Measurements from ENCODE around the gene QPRT. TPM values are rescaled to one million over a fixed set of nuclear protein-coding genes. Genes with fewer than 3 reads are reported as not detected.
"Not testable (repeated sequence)": the region's sequence is repeated elsewhere in the genome, so short reads cannot be mapped to it uniquely, and the experiment has no call there.

QPRT gene
- total RNA-seq, 1 experiment from 2014 or later: 31.1 TPM

- DNase-seq (ENCODE audit: low spot score): no peak
- H3K4me1 ChIP-seq (ENCODE audit: insufficient read depth, low read length, poor library complexity, severe bottlenecking): no peaks in the 10 kb centered on the region
- BruUV-seq (replicated peaks): no TSS peak
- H3K36me3 ChIP-seq (ENCODE audit: insufficient read depth, low read length, poor library complexity, severe bottlenecking): no peaks in the 10 kb centered on the region
- no peak overlapping the region for H3K4me3 ChIP-seq (ENCODE audit: low read depth, low read length, poor library complexity, severe bottlenecking)
- no peaks in the 10 kb centered on the region for H3K27me3 ChIP-seq (replicated peaks; ENCODE audit: insufficient read depth, low read depth, low read length, poor library complexity)
- no peaks in the 10 kb centered on the region for H3K9me3 ChIP-seq (ENCODE audit: low read depth, low read length, poor library complexity, severe bottlenecking)
- no peak overlapping the region for H3K27ac ChIP-seq (ENCODE audit: low read depth, low read length, poor library complexity, severe bottlenecking)
- intact Hi-C loops (cut with micrococcal nuclease; ENCODE audit: unreplicated experiment): no loop called here
- ChIA-PET CTCF (interaction anchor here (0.5 kb wide), 1 partner anchor 970 kb away, joined by 4 read pairs; no protein-coding TSS in a partner anchor), POLR2A (ENCODE audit: low non-redundant PET) (no interaction called here)
- TF ChIP-seq EZH2 (IDR thresholded peaks at IDR 0.05; ENCODE audit: borderline replicate concordance, low read depth, low read length, poor library complexity, severe bottlenecking): no peak
- TF ChIP-seq CTCF (conservative IDR thresholded peaks at IDR 0.05; ENCODE audit: low read depth, low read length): no peak
Measured at GRCh38 chr16:29663807-29664090, 15.2 kb upstream of the QPRT start.

GRCh38 chr16:29664091-29664921 is 14.7 kb upstream of the QPRT start:
- Histone ChIP-seq H3K27me3 (replicated peaks; ENCODE audit: insufficient read depth, low read depth, low read length, poor library complexity) (no peaks in the 10 kb centered on the region), H3K4me3 (ENCODE audit: low read depth, low read length, poor library complexity, severe bottlenecking) (no peak overlapping the region), H3K9me3 (ENCODE audit: low read depth, low read length, poor library complexity, severe bottlenecking) (no peaks in the 10 kb centered on the region), H3K4me1 (ENCODE audit: insufficient read depth, low read length, poor library complexity, severe bottlenecking) (no peaks in the 10 kb centered on the region), H3K27ac (ENCODE audit: low read depth, low read length, poor library complexity, severe bottlenecking) (no peak overlapping the region), H3K36me3 (ENCODE audit: insufficient read depth, low read length, poor library complexity, severe bottlenecking) (no peaks in the 10 kb centered on the region)
- CTCF ChIA-PET: interaction anchor here (0.5 kb wide), 1 partner anchor 970 kb away, joined by 4 read pairs; no protein-coding TSS in a partner anchor
- no peak for DNase-seq (ENCODE audit: low spot score)
- BruUV-seq (replicated peaks): no TSS peak
- TF ChIP-seq EZH2 (IDR thresholded peaks at IDR 0.05; ENCODE audit: borderline replicate concordance, low read depth, low read length, poor library complexity, severe bottlenecking) (no peak), CTCF (conservative IDR thresholded peaks at IDR 0.05; ENCODE audit: low read depth, low read length) (no peak)
- POLR2A ChIA-PET (ENCODE audit: low non-redundant PET): no interaction called here
- intact Hi-C loops (cut with micrococcal nuclease; ENCODE audit: unreplicated experiment): no loop called here

GRCh38 chr16:29665294-29666077 is 13.5 kb upstream of the QPRT start:
- Histone ChIP-seq H3K27ac (ENCODE audit: low read depth, low read length, poor library complexity, severe bottlenecking) (no peak overlapping the region), H3K27me3 (replicated peaks; ENCODE audit: insufficient read depth, low read depth, low read length, poor library complexity) (no peaks in the 10 kb centered on the region), H3K36me3 (ENCODE audit: insufficient read depth, low read length, poor library complexity, severe bottlenecking) (no peaks in the 10 kb centered on the region), H3K4me1 (ENCODE audit: insufficient read depth, low read length, poor library complexity, severe bottlenecking) (no peaks in the 10 kb centered on the region), H3K4me3 (ENCODE audit: low read depth, low read length, poor library complexity, severe bottlenecking) (no peak overlapping the region), H3K9me3 (ENCODE audit: low read depth, low read length, poor library complexity, severe bottlenecking) (no peaks in the 10 kb centered on the region)
- DNase-seq (ENCODE audit: low spot score): no peak
- intact Hi-C loops (cut with micrococcal nuclease; ENCODE audit: unreplicated experiment): no loop called here
- TF ChIP-seq CTCF (conservative IDR thresholded peaks at IDR 0.05; ENCODE audit: low read depth, low read length) (no peak), EZH2 (IDR thresholded peaks at IDR 0.05; ENCODE audit: borderline replicate concordance, low read depth, low read length, poor library complexity, severe bottlenecking) (no peak)
- BruUV-seq (replicated peaks): no TSS peak
- CTCF ChIA-PET: no interaction called here
- POLR2A ChIA-PET (ENCODE audit: low non-redundant PET): no interaction called here

GRCh38 chr16:29667322-29667610 is 11.7 kb upstream of the QPRT start:
- CTCF ChIA-PET; H3K36me3 ChIP-seq (ENCODE audit: insufficient read depth, low read length, poor library complexity, severe bottlenecking); H3K27me3 ChIP-seq (replicated peaks; ENCODE audit: insufficient read depth, low read depth, low read length, poor library complexity); H3K4me3 ChIP-seq (ENCODE audit: low read depth, low read length, poor library complexity, severe bottlenecking); DNase-seq (ENCODE audit: low spot score); intact Hi-C loops (cut with micrococcal nuclease; ENCODE audit: unreplicated experiment); H3K4me1 ChIP-seq (ENCODE audit: insufficient read depth, low read length, poor library complexity, severe bottlenecking); BruUV-seq (replicated peaks); H3K9me3 ChIP-seq (ENCODE audit: low read depth, low read length, poor library complexity, severe bottlenecking); POLR2A ChIA-PET (ENCODE audit: low non-redundant PET); H3K27ac ChIP-seq (ENCODE audit: low read depth, low read length, poor library complexity, severe bottlenecking): not testable (repeated sequence)

All from A673 (cell line).